ENCODE measurements around the gene KCNC2. TPM values are rescaled to one million over a fixed set of nuclear protein-coding genes. Genes with fewer than 3 reads are reported as not detected.

KCNC2 gene
- total and polyA plus RNA-seq, 2 donors (not counting 3 experiments of a cell fraction or from before 2014, with no cell fraction given) = not detected

- Histone ChIP-seq H3K9me1 (replicated peaks; ENCODE audit: control insufficient read depth, extremely low read depth, insufficient read depth, low read length) (no peaks in the 10 kb centered on the region), H3K4me1 (ENCODE audit: control insufficient read depth, extremely low read depth, insufficient read depth, low read length) (no peaks in the 10 kb centered on the region), H3K4me3 (replicated peaks in 1 of 3; ENCODE audit: insufficient read depth in 1 of 3, low read depth in 1 of 3, low read length in 3 of 3) (no peak overlapping the region), H3K36me3 (ENCODE audit: control insufficient read depth in 2 of 2, extremely low read depth in 1 of 2, insufficient read depth in 2 of 2, low read length in 2 of 2) (no peaks in the 10 kb centered on the region), H3K79me2 (ENCODE audit: control insufficient read depth, insufficient read depth, low read length) (no peaks in the 10 kb centered on the region), H2AFZ (ENCODE audit: low read depth, low read length) (no peak overlapping the region), H4K20me1 (replicated peaks; ENCODE audit: control insufficient read depth, extremely low read depth, insufficient read depth, low read length) (no peaks in the 10 kb centered on the region), H3K9ac (replicated peaks; ENCODE audit: extremely low read depth, insufficient read depth, low read length) (no peak overlapping the region), H3K9me3 (replicated peaks; ENCODE audit: control insufficient read depth, insufficient read depth, low read length) (no peaks in the 10 kb centered on the region), H3K4me2 (ENCODE audit: insufficient read depth, low read length) (no peak overlapping the region), H3K27me3 (ENCODE audit: control insufficient read depth in 2 of 2, insufficient read depth in 2 of 2, low read length in 2 of 2) (no peaks in the 10 kb centered on the region), H3K27ac (ENCODE audit: insufficient read depth, low read depth, low read length) (no peak overlapping the region)
- ChIA-PET POLR2A (no interaction called here), CTCF (no interaction called here)
- intact Hi-C loops (cut with micrococcal nuclease) = no loop called here
- FAIRE-seq (no peak), DNase-seq (ENCODE audit: low read depth, low spot score) (no peak)
- TF ChIP-seq CTCF (IDR thresholded peaks at IDR 0.05; ENCODE audit: extremely low read depth in 1 of 2, insufficient read depth in 1 of 2, low read depth in 1 of 2, low read length in 2 of 2) (no peak), FOS (IDR thresholded peaks at IDR 0.05; ENCODE audit: borderline replicate concordance, insufficient read depth, low read length) (no peak), GATA2 (IDR thresholded peaks at IDR 0.05; ENCODE audit: insufficient read depth, insufficient read length, low read depth, low read length) (no peak), POLR2AphosphoS5 (IDR thresholded peaks at IDR 0.05; ENCODE audit: insufficient read depth, low read depth, low read length) (no peak), MYC (IDR thresholded peaks at IDR 0.05; ENCODE audit: low read depth, low read length) (no peak), POLR2A (IDR thresholded peaks at IDR 0.05; ENCODE audit: low read depth, low read length) (no peak), EZH2 (IDR thresholded peaks at IDR 0.05; ENCODE audit: borderline replicate concordance, low read depth, low read length, severe bottlenecking) (no peak), JUN (IDR thresholded peaks at IDR 0.05; ENCODE audit: borderline replicate concordance, insufficient read depth, insufficient read length, low read depth) (no peak), MAX (IDR thresholded peaks at IDR 0.05; ENCODE audit: insufficient read depth, insufficient read length) (no peak)
- dilution Hi-C loops (cut with MboI; ENCODE audit: extremely low pct_ligation_motif_present, low sequenced_read_pairs) = no loop called here
- no TSS peak for BruUV-seq (replicated peaks)
Observed at GRCh38 chr12:75196408-75196807, 13.2 kb downstream of the KCNC2 start.

All from endothelial cell of umbilical vein (primary cell).